H1 (cell line): Measurements from ENCODE around the gene SH3BP5. TPM values are rescaled to one million over a fixed set of nuclear protein-coding genes. Genes with fewer than 3 reads are reported as not detected.

ENCODE experiments used
- CTCF ChIA-PET: fragments of 300-600 bp; sonication (Branson Sonifier 250); formaldehyde crosslinking; loops from one replicate; lab custom pipeline; 2021; ENCODE audit not compliant: partially characterized antibody; lab: Charles Lee
- POLR2A ChIA-PET: fragments of 300-600 bp; sonication (Branson Sonifier 250); formaldehyde crosslinking; loops from one replicate; lab custom pipeline; 2021; ENCODE audit warnings: inconsistent platforms; ENCODE audit not compliant: partially characterized antibody; lab: Charles Lee
- DNase-seq, 2 experiments: peaks; one replicate each; pipeline versions ENCODE4 v3.0.0 to v3.0.0-alpha.2; 2010 to 2022; ENCODE audit warnings: low spot score in 2 of 2, low read depth in 1 of 2, mixed read lengths in 1 of 2
- FAIRE-seq: peaks from 2 replicates; lab custom pipeline; 2011; peaks lifted over from hg19 to GRCh38; lab: Jason Lieb, UNC
- H2AFZ ChIP-seq: 2 replicates; pipeline ENCODE4 v1.8.1; 2012; ENCODE audit warnings: low read length, inconsistent platforms
- H2AK5ac ChIP-seq: 2 replicates; pipeline ENCODE4 v1.6.1; 2013; ENCODE audit warnings: low read depth, low read length
- H2BK120ac ChIP-seq: replicated peaks from 2 replicates; pipeline ENCODE3; 2013; ENCODE audit warnings: low read depth, low read length, inconsistent platforms
- H2BK12ac ChIP-seq: 2 replicates; pipeline ENCODE4 v1.6.1; 2013; ENCODE audit warnings: low read depth, low read length
- H2BK15ac ChIP-seq: 2 replicates; pipeline ENCODE4 v1.6.1; 2013; ENCODE audit warnings: low read length
- H2BK20ac ChIP-seq: 2 replicates; pipeline ENCODE4 v1.6.1; 2013; ENCODE audit warnings: low read length
- H2BK5ac ChIP-seq: 2 replicates; pipeline ENCODE4 v1.6.1; 2013; ENCODE audit warnings: low read depth, low read length
- H3K14ac ChIP-seq: 2 replicates; pipeline ENCODE4 v1.6.1; 2013; ENCODE audit warnings: inconsistent platforms; ENCODE audit not compliant: insufficient read length
- H3K18ac ChIP-seq: 2 replicates; pipeline ENCODE4 v1.6.1; 2013; ENCODE audit warnings: low read length; ENCODE audit errors: extremely low read depth
- H3K23ac ChIP-seq: 2 replicates; pipeline ENCODE4 v1.6.1; 2013; ENCODE audit warnings: inconsistent platforms; ENCODE audit not compliant: insufficient read length
- H3K23me2 ChIP-seq: 2 replicates; pipeline ENCODE4 v1.6.1; 2013; ENCODE audit warnings: low read depth, low read length
- H3K27ac ChIP-seq: 2 replicates; pipeline ENCODE4 v1.6.1; 2011; ENCODE audit warnings: low read depth, low read length, inconsistent platforms
- H3K27me3 ChIP-seq, 4 experiments: replicated peaks in 1 of 4; 1 replicate in 1 of 4; 2 replicates in 3 of 4; pipeline versions ENCODE4 v1.6.1 to v1.8.1; 2011 to 2013; ENCODE audit warnings: low read length in 3 of 4, mild to moderate bottlenecking in 3 of 4, inconsistent platforms in 2 of 4, mixed read lengths in 2 of 4, moderate library complexity in 1 of 4; ENCODE audit not compliant: control insufficient read depth in 3 of 4, insufficient read depth in 3 of 4; ENCODE audit errors: extremely low read depth in 1 of 4
- H3K36me3 ChIP-seq, 4 experiments: 2 replicates each; pipeline versions ENCODE4 v1.6.1 to v1.8.1; 2011 to 2013; ENCODE audit warnings: mild to moderate bottlenecking in 4 of 4, low read length in 3 of 4, moderate library complexity in 2 of 4, control low read depth in 1 of 4, inconsistent platforms in 1 of 4; ENCODE audit not compliant: insufficient read depth in 4 of 4, control insufficient read depth in 2 of 4
- H3K4ac ChIP-seq: replicated peaks from 2 replicates; pipeline ENCODE3; 2013; ENCODE audit warnings: low read length, low read depth, mixed read lengths, inconsistent platforms; ENCODE audit not compliant: insufficient read length
- H3K4me1 ChIP-seq, 4 experiments: replicated peaks in 1 of 4; 1 replicate in 1 of 4; 2 replicates in 3 of 4; pipeline versions ENCODE4 v1.6.1 to v1.8.1; 2011 to 2013; ENCODE audit warnings: low read length in 3 of 4, inconsistent platforms in 2 of 4, mixed read lengths in 1 of 4; ENCODE audit not compliant: insufficient read depth in 4 of 4, control insufficient read depth in 3 of 4
- H3K4me2 ChIP-seq, 2 experiments: 2 replicates each; pipeline versions ENCODE4 v1.6.1 to v1.8.1; 2011 to 2013; ENCODE audit warnings: low read depth in 2 of 2, low read length in 2 of 2, control low read depth in 1 of 2, inconsistent platforms in 1 of 2, mild to moderate bottlenecking in 1 of 2; ENCODE audit not compliant: insufficient read depth in 1 of 2
- H3K4me3 ChIP-seq, 4 experiments: fragments of 200-600, 300-600 bp in 1 of 4; sonication (generic), shearing (Covaris generic), sonication (Bioruptor Twin) in 1 of 4; 2 replicates each; pipeline versions ENCODE4 v1.5.1 to v1.8.1; 2011 to 2016; ENCODE audit warnings: low read length in 4 of 4, low read depth in 3 of 4, control low read depth in 2 of 4, inconsistent platforms in 2 of 4, mild to moderate bottlenecking in 2 of 4, mixed read lengths in 1 of 4, moderate library complexity in 1 of 4; ENCODE audit not compliant: insufficient read depth in 2 of 4; ENCODE audit errors: extremely low read depth in 1 of 4
- H3K56ac ChIP-seq: replicated peaks from 2 replicates; pipeline ENCODE3; 2013; ENCODE audit warnings: low read depth, mild to moderate bottlenecking, mixed read lengths, low read length, inconsistent platforms; ENCODE audit not compliant: insufficient read length
- H3K79me1 ChIP-seq: 2 replicates; pipeline ENCODE4 v1.6.1; 2013; ENCODE audit warnings: low read depth, low read length, control low read depth
- H3K79me2 ChIP-seq, 2 experiments: 2 replicates each; pipeline versions ENCODE4 v1.6.1 to v1.8.1; 2012 to 2013; ENCODE audit warnings: low read length in 2 of 2, mild to moderate bottlenecking in 2 of 2, inconsistent platforms in 1 of 2; ENCODE audit not compliant: insufficient read depth in 2 of 2, control insufficient read depth in 1 of 2
- H3K9ac ChIP-seq, 4 experiments: replicated peaks in 1 of 4; 1 replicate in 1 of 4; 2 replicates in 3 of 4; pipeline versions ENCODE4 v1.6.1 to v1.8.1; 2011 to 2013; ENCODE audit warnings: low read depth in 3 of 4, low read length in 3 of 4, control low read depth in 2 of 4, mild to moderate bottlenecking in 2 of 4, moderate library complexity in 2 of 4, inconsistent platforms in 1 of 4; ENCODE audit errors: extremely low read depth in 1 of 4
- H3K9me3 ChIP-seq, 2 experiments: 2 replicates each; pipeline versions ENCODE4 v1.6.1 to v1.8.1; 2012 to 2013; ENCODE audit warnings: mild to moderate bottlenecking in 2 of 2, moderate library complexity in 2 of 2, control low read depth in 1 of 2, inconsistent platforms in 1 of 2, low read depth in 1 of 2, low read length in 1 of 2, mixed read lengths in 1 of 2; ENCODE audit not compliant: insufficient read depth in 2 of 2
- H4K20me1 ChIP-seq, 2 experiments: replicated peaks in 1 of 2; 2 replicates each; pipeline versions ENCODE3 to v1.8.1; 2011 to 2013; ENCODE audit warnings: inconsistent platforms in 2 of 2, low read length in 2 of 2, mild to moderate bottlenecking in 1 of 2; ENCODE audit not compliant: insufficient read depth in 2 of 2, control insufficient read depth in 1 of 2
- H4K5ac ChIP-seq: 2 replicates; pipeline ENCODE4 v1.6.1; 2013; ENCODE audit warnings: low read length, low read depth, mixed read lengths, inconsistent platforms; ENCODE audit not compliant: insufficient read length
- H4K8ac ChIP-seq: 2 replicates; pipeline ENCODE4 v1.8.0; 2013; ENCODE audit warnings: mild to moderate bottlenecking, moderate library complexity, low read length, inconsistent platforms; ENCODE audit not compliant: insufficient read depth; ENCODE audit errors: extremely low read depth
- H4K91ac ChIP-seq: replicated peaks from 2 replicates; pipeline ENCODE3; 2013; ENCODE audit warnings: low read length, mixed read lengths, inconsistent platforms; ENCODE audit not compliant: insufficient read length
- CBX5 ChIP-seq: fragments of 300-800, 300-1000 bp; sonication (generic); IDR thresholded peaks from 2 replicates; pipeline ENCODE4 v1.7.1; 2016; ENCODE audit warnings: antibody characterized with exemption, low read length, low read depth
- CBX8 ChIP-seq: fragments of 300-800, 300-1000 bp; sonication (generic); IDR thresholded peaks from 2 replicates; pipeline ENCODE4 v1.7.1; 2016; ENCODE audit warnings: low read depth, low read length, borderline replicate concordance
- CHD1 ChIP-seq: IDR thresholded peaks from 2 replicates; pipeline ENCODE4 v1.6.1; 2012; ENCODE audit warnings: low read depth, low read length, improper control_type of control experiment
- CREB1 ChIP-seq: IDR thresholded peaks from 2 replicates; pipeline ENCODE4 v1.6.1; 2012; ENCODE audit warnings: inconsistent platforms
- CTBP2 ChIP-seq: IDR thresholded peaks from 2 replicates; pipeline ENCODE4 v1.7.0; 2011; ENCODE audit warnings: borderline replicate concordance, mild to moderate bottlenecking, moderate library complexity, mixed read lengths, low read length; ENCODE audit not compliant: insufficient read depth, insufficient read length
- EZH2 ChIP-seq: fragments of 200-600 bp; sonication (generic); IDR thresholded peaks from 2 replicates; pipeline ENCODE4 v1.7.1; 2012; ENCODE audit warnings: low read depth, mild to moderate bottlenecking, moderate library complexity, low read length, inconsistent platforms; ENCODE audit not compliant: severe bottlenecking
- GABPA ChIP-seq: IDR thresholded peaks from 2 replicates; pipeline ENCODE4 v1.6.1; 2011; ENCODE audit warnings: mild to moderate bottlenecking, low read length, moderate library complexity, borderline replicate concordance; ENCODE audit not compliant: insufficient read depth
- JUN ChIP-seq: IDR thresholded peaks from 2 replicates; pipeline ENCODE4 v1.6.1; 2011; ENCODE audit warnings: low read depth, mild to moderate bottlenecking, improper control_type of control experiment, low read length
- MAFK ChIP-seq: IDR thresholded peaks from 2 replicates; pipeline ENCODE4 v1.6.1; 2012; ENCODE audit warnings: low read depth, mild to moderate bottlenecking, improper control_type of control experiment, low read length
- POLR2A ChIP-seq, 2 experiments: IDR thresholded peaks; 1 replicate in 1 of 2; 2 replicates in 1 of 2; pipeline ENCODE4 v1.6.1; 2011; ENCODE audit warnings: low read depth in 2 of 2, low read length in 2 of 2, mild to moderate bottlenecking in 2 of 2; ENCODE audit errors: control extremely low read depth in 1 of 2
- RFX5 ChIP-seq: IDR thresholded peaks from 2 replicates; pipeline ENCODE4 v1.6.1; 2011; ENCODE audit warnings: low read depth, low read length, improper control_type of control experiment, borderline replicate concordance
- SIRT6 ChIP-seq: IDR thresholded peaks from one replicate; pipeline ENCODE4 v1.7.1; 2012; ENCODE audit warnings: low read length, inconsistent platforms
- SIX5 ChIP-seq: IDR thresholded peaks from 2 replicates; pipeline ENCODE4 v1.6.1; 2011; ENCODE audit warnings: mild to moderate bottlenecking, low read depth, low read length
- SUZ12 ChIP-seq: fragments of 200-600 bp; sonication (generic); IDR thresholded peaks from 2 replicates; pipeline ENCODE4 v1.6.1; 2012; ENCODE audit warnings: mild to moderate bottlenecking, inconsistent platforms, low read length, moderate library complexity, mixed read lengths
- TCF12 ChIP-seq: IDR thresholded peaks from 2 replicates; pipeline ENCODE4 v1.6.1; 2011; ENCODE audit warnings: low read depth, mild to moderate bottlenecking, low read length
- YY1 ChIP-seq: IDR thresholded peaks from 2 replicates; pipeline ENCODE4 v1.6.1; 2011; ENCODE audit warnings: low read depth, mild to moderate bottlenecking, low read length
- WGBS, 2 experiments: shearing (Covaris generic) in 1 of 2; methylation state at CpG; one replicate each; pipeline versions ENCODE4 v1.1.6 to v1.1.7; 2013 to 2015; ENCODE audit warnings: low lambda C conversion rate in 2 of 2, mixed read lengths in 2 of 2, inconsistent platforms in 1 of 2, low coverage in 1 of 2, missing lambda C conversion rate in 1 of 2; ENCODE audit not compliant: insufficient replicate concordance in 2 of 2, insufficient coverage in 1 of 2, insufficient read length in 1 of 2; ENCODE audit errors: extremely low coverage in 1 of 2, missing lambda C conversion rate in 1 of 2; 5-methylcytosine and 5-hydroxymethylcytosine counted together
- polyA plus RNA-seq, 7 experiments: library from polyadenylated mRNA; depleted of rRNA in 3 of 7; stranded (reverse) in 5 of 7; unstranded in 2 of 7; fragments of >200 nt in 5 of 7; fragments of 200-250 nt in 2 of 7; gene quantifications; 1 replicate in 5 of 7; 2 replicates in 1 of 7; 4 replicates in 1 of 7; pipeline versions ENCODE4 v1.2.1 to v1.2.3, GENCODE V29; 2011 to 2013; ENCODE audit warnings: missing spikeins in 2 of 7, mixed read lengths in 2 of 7
- total RNA-seq: library from RNA; stranded (reverse); fragmentation: NEBNext Ultra II Directional; extraction: Animal tissue kit (Norgen Biotek cat#: 25700); gene quantifications from 2 replicates; pipeline ENCODE4 v1.2.1, GENCODE V29; 2021

SH3BP5 gene
- total and polyA plus RNA-seq, 2 of the 8 experiments (the other 6 are each of a cell fraction or from before 2014, with no cell fraction given), result 7.1 to 9.7 TPM

DNA sequence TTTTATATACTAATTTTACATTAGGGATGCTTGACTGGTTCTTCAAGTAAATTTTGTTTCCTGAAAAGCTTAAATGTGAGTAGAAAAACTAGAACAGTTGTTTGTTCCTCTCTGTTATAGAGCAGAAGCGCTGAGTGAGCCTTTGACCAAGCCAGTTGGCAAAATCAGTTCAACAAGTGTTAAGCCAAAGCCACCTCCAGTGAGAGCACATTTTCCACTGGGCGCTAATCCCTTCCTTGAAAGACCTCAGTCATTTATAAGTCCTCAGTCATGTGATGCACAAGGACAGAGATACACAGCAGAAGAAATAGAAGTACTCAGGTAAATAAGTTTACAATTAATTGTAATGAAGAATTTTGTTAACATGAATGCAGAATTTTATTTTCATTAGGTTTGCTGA is 111.7 kb downstream of the SH3BP5 start:
- Histone ChIP-seq H4K5ac (no peak overlapping the region), H3K79me2 (no peaks in the 10 kb centered on the region), H3K4me3 (no peak overlapping the region), H3K9ac (no peak overlapping the region), H3K4me2 (no peak overlapping the region), H3K4ac (no peak overlapping the region), H3K79me1 (no peaks in the 10 kb centered on the region), H2BK15ac (no peak overlapping the region), H2BK20ac (no peak overlapping the region), H2BK12ac (no peak overlapping the region), H3K9me3 (no peaks in the 10 kb centered on the region), H3K18ac (no peak overlapping the region), H3K4me1 (no peaks in the 10 kb centered on the region), H4K91ac (no peak overlapping the region), H3K36me3 (peaks cover 4 to 30% (median 13%) of the 10 kb centered on the region in 4 experiments), H2BK5ac (no peak overlapping the region), H3K56ac (no peak overlapping the region), H3K14ac (no peak overlapping the region), H3K23me2 (no peaks in the 10 kb centered on the region), H2AK5ac (no peak overlapping the region), H2AFZ (no peak overlapping the region), H4K20me1 (peaks cover 0 to 2% of the 10 kb centered on the region in 2 experiments), H3K23ac (no peak overlapping the region), H4K8ac (no peak overlapping the region), H2BK120ac (no peak overlapping the region), H3K27me3 (no peaks in the 10 kb centered on the region), H3K27ac (no peak overlapping the region)
- 90% methylated on average over 2 of the region's 2 CpGs; no CpG with 5 or more reads in 1 of the 2 experiments for WGBS, 2 experiments
- FAIRE-seq (no peak), DNase-seq (no peak)
- ChIA-PET CTCF (interaction anchor here (1.1 kb wide), 1 partner anchor 108 kb away, joined by 4 read pairs; no protein-coding TSS in a partner anchor), POLR2A (interaction anchor here (0.6 kb wide), 1 partner anchor 277 kb away, joined by 3 read pairs; no protein-coding TSS in a partner anchor)
- TF ChIP-seq EZH2 (no peak), RFX5 (no peak), YY1 (no peak), CHD1 (no peak), SIRT6 (no peak), TCF12 (no peak), SUZ12 (no peak), CREB1 (no peak), SIX5 (no peak), MAFK (no peak), CBX8 (no peak), CBX5 (no peak), GABPA (no peak), CTBP2 (no peak), POLR2A (IDR thresholded peaks at IDR 0.05; ENCODE audit: control extremely low read depth in 1 of 2, low read depth in 2 of 2, low read length in 2 of 2) (no peak), JUN (no peak)
